DND-41 (cell line): Measurements from ENCODE around the gene RAB25.

ENCODE experiments used
- ATAC-seq: fragments of 200-7000 bp; cut with Tn5 transposase; 3 replicates; pipeline ENCODE4 v1.9.1; 2021; ENCODE audit warnings: low read depth; ENCODE audit not compliant: insufficient read depth
- DNase-seq: peaks from one replicate; pipeline ENCODE4 v3.0.0-alpha.2; 2020
- H2AFZ ChIP-seq: 2 replicates; pipeline ENCODE4 v1.6.0; 2012; ENCODE audit warnings: low read depth, low read length
- H3K27ac ChIP-seq: 2 replicates; pipeline ENCODE4 v1.5.1; 2012; ENCODE audit warnings: low read length, inconsistent platforms
- H3K27me3 ChIP-seq: fragments of 200-600 bp; sonication (generic); 2 replicates; pipeline ENCODE4 v1.6.0; 2012; ENCODE audit warnings: low read length, mild to moderate bottlenecking, inconsistent platforms; ENCODE audit not compliant: insufficient read depth, poor library complexity
- H3K36me3 ChIP-seq: 2 replicates; pipeline ENCODE4 v1.5.1; 2012; ENCODE audit warnings: low read length, inconsistent platforms; ENCODE audit not compliant: insufficient read depth
- H3K4me1 ChIP-seq: 2 replicates; pipeline ENCODE4 v1.5.1; 2012; ENCODE audit warnings: mild to moderate bottlenecking, low read length; ENCODE audit not compliant: insufficient read depth
- H3K4me2 ChIP-seq: 2 replicates; pipeline ENCODE4 v1.6.0; 2012; ENCODE audit warnings: mild to moderate bottlenecking, moderate library complexity, low read length, inconsistent platforms; ENCODE audit not compliant: insufficient read depth
- H3K4me3 ChIP-seq, 2 experiments: fragments of 200-600 bp in 1 of 2; shearing (Covaris generic) in 1 of 2; 2 replicates each; pipeline ENCODE4 v1.5.1; 2012 to 2016; ENCODE audit warnings: inconsistent platforms in 2 of 2, low read length in 2 of 2, mild to moderate bottlenecking in 2 of 2, low read depth in 1 of 2, moderate library complexity in 1 of 2
- H3K79me2 ChIP-seq: 2 replicates; pipeline ENCODE4 v1.6.0; 2012; ENCODE audit warnings: low read length, inconsistent platforms; ENCODE audit not compliant: insufficient read depth
- H3K9ac ChIP-seq: 2 replicates; pipeline ENCODE4 v1.6.0; 2012; ENCODE audit warnings: low read depth, mild to moderate bottlenecking, inconsistent platforms, low read length, moderate library complexity
- H3K9me3 ChIP-seq: 2 replicates; pipeline ENCODE4 v1.5.1; 2012; ENCODE audit warnings: low read length, moderate library complexity, mild to moderate bottlenecking, inconsistent platforms; ENCODE audit not compliant: insufficient read depth, severe bottlenecking
- H4K20me1 ChIP-seq: 2 replicates; pipeline ENCODE4 v1.6.0; 2012; ENCODE audit warnings: low read length; ENCODE audit not compliant: insufficient read depth
- EZH2 ChIP-seq: IDR thresholded peaks from 3 replicates; pipeline ENCODE4 v1.6.1; 2012; ENCODE audit warnings: borderline replicate concordance, low read depth, mild to moderate bottlenecking, moderate library complexity, low read length, inconsistent platforms; ENCODE audit not compliant: severe bottlenecking
- TF ChIP-seq, protein P1 (sequence below): IDR thresholded peaks from 2 replicates; pipeline ENCODE4 v1.5.1; 2012; ENCODE audit warnings: borderline replicate concordance, low read length, moderate library complexity, mild to moderate bottlenecking; ENCODE audit not compliant: poor library complexity, severe bottlenecking; ENCODE audit errors: extremely low read depth

Gene RAB25

DNA sequence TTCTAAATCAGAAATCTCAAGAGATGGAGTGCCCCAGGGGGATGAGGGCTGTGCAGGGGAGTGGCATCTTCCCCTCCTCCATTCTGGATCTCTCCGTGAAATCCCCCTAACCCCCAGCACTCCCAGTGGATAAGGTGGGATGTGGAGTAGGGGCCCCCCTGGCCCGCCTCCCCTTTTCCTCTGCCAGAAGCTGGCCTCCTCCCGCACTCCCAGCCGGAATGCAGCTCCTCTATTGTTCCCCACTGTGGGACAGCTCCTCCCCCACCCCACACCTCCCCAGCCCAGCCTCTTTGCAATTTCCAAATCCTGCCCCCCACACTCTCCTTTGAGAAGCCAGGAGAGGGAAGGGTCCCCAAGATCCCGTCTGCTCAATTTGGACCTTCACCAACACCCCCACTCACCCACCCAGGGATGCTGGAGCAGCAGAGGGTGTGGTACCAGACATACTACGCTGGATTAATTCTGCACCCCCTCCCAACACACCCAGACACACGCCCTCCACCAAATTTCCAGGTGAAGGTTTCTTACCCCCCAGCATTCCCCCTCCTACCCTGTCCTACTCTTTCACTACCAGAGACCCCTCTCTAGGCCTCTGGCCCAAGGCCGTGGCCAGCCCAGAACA lies 19.4 kb downstream of the RAB25 start:
- no peak overlapping the region for H3K27ac ChIP-seq
- H3K27me3 ChIP-seq = no peaks in the 10 kb centered on the region
- peaks cover 9% of the 10 kb centered on the region for H3K79me2 ChIP-seq
- TF ChIP-seq, protein P1, sequence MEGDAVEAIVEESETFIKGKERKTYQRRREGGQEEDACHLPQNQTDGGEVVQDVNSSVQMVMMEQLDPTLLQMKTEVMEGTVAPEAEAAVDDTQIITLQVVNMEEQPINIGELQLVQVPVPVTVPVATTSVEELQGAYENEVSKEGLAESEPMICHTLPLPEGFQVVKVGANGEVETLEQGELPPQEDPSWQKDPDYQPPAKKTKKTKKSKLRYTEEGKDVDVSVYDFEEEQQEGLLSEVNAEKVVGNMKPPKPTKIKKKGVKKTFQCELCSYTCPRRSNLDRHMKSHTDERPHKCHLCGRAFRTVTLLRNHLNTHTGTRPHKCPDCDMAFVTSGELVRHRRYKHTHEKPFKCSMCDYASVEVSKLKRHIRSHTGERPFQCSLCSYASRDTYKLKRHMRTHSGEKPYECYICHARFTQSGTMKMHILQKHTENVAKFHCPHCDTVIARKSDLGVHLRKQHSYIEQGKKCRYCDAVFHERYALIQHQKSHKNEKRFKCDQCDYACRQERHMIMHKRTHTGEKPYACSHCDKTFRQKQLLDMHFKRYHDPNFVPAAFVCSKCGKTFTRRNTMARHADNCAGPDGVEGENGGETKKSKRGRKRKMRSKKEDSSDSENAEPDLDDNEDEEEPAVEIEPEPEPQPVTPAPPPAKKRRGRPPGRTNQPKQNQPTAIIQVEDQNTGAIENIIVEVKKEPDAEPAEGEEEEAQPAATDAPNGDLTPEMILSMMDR = no peak
- TF ChIP-seq EZH2 = no peak
- H3K4me3 ChIP-seq = peak overlapping the region in 1 of 2 experiments; percentile 72; a peak in 2 of 4 replicates
- H2AFZ ChIP-seq = no peak overlapping the region
- H3K9me3 ChIP-seq = no peaks in the 10 kb centered on the region
- ATAC-seq (no peak), DNase-seq (no peak)
- H3K9ac ChIP-seq = peak overlapping the region; percentile 73
- H3K4me2 ChIP-seq = peak overlapping the region; percentile 94
- peaks cover 5% of the 10 kb centered on the region; the same call in 1 of the 2 replicates for H4K20me1 ChIP-seq
- peaks cover 23% of the 10 kb centered on the region for H3K36me3 ChIP-seq
- H3K4me1 ChIP-seq = peaks cover 33% of the 10 kb centered on the region

DNA sequence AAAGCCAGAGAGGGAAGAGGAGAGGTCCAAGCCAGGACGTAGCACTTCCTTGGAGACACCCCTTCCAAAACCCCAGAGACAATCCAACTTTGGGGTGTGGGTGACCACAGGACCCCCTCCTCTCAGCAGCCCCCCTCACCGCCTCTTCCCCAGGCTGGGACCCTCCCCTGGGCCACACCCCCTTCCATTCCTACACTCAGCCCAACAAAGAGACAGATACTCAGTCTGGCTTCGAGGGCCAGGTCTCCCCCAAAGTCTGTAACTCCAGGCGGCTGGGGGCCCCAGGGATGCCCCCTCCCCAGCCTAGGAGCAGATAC lies 19.9 kb downstream of the RAB25 start:
- DNase-seq = no peak
- Histone ChIP-seq H3K79me2 (peaks cover 9% of the 10 kb centered on the region), H3K27me3 (no peaks in the 10 kb centered on the region), H4K20me1 (peaks cover 5% of the 10 kb centered on the region; the same call in 1 of the 2 replicates), H3K9me3 (no peaks in the 10 kb centered on the region), H3K9ac (peak overlapping the region; percentile 73), H2AFZ (no peak overlapping the region), H3K4me3 (peak overlapping the region; percentile 13 to 72; a peak in 3 of 4 replicates), H3K4me1 (peaks cover 33% of the 10 kb centered on the region), H3K36me3 (peaks cover 18% of the 10 kb centered on the region), H3K4me2 (peak overlapping the region; percentile 94), H3K27ac (no peak overlapping the region)
- TF ChIP-seq, protein P1 = no peak
- TF ChIP-seq EZH2 = no peak
- no peak for ATAC-seq

DNA sequence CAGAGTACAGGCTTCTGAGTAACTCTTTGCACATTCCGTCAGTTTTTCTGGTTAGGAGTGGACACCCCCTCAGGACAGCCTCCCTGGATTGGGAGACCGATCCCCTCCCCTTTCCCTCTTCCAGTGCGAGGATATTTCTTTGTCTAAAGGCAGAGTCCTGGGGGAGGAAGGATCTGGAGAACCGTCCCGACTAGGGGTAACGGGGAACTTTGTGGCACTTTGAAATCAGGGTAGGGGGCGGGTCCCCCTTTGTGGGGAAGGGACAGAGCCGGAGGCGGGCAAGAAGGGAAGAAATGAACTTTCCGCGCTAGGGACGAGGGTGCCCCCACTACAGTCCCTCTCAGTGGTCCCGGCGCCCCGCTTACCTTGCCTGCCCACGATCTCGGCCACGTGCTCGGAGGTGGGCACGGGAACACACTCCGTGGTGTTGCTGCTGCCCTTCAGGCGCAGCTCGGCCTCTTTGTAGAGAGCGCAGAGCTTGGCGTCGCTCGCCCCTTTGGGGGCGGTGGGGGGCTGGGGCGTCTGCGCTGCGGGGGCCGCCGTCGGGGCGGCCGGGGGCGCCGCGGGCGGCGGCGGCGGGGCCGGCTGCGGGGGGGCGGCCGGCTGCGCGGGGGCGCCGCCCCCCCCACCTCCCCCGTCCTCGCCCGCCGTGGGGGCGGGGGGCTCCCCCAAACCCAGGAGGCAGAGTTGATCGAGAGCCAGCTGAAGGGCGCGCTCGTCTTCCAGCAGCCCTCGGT lies 20.4 kb downstream of the RAB25 start:
- H2AFZ ChIP-seq = peak overlapping the region; percentile 81

More for the DNA sequence above, 20.4 kb downstream of the RAB25 start:
- Histone ChIP-seq H3K4me3 (peak overlapping the region; percentile 59 to 72), H4K20me1 (peaks cover 5% of the 10 kb centered on the region; the same call in 1 of the 2 replicates), H3K36me3 (peaks cover 13% of the 10 kb centered on the region), H3K79me2 (peaks cover 9% of the 10 kb centered on the region), H3K9me3 (no peaks in the 10 kb centered on the region), H3K27ac (peak overlapping the region; percentile 56; the same call in 1 of the 2 replicates), H3K4me1 (peaks cover 33% of the 10 kb centered on the region), H3K27me3 (no peaks in the 10 kb centered on the region), H3K4me2 (peak overlapping the region; percentile 94), H3K9ac (peak overlapping the region; percentile 73)
- no peak for TF ChIP-seq EZH2
- TF ChIP-seq, protein P1 = no peak
- DNase-seq = peak; percentile 17
- ATAC-seq = no peak
